Measurements from ENCODE around the gene S100A2. TPM values are rescaled to one million over a fixed set of nuclear protein-coding genes. Genes with fewer than 3 reads are reported as not detected.

Gene S100A2
- total and polyA plus RNA-seq, 11 donors = 1.3 to 5.1 (median 2.6) TPM; not detected in 1

- Histone ChIP-seq H3K36me3 (peaks cover 0 to 39% (median 24%) of the 10 kb centered on the region in 9 donors), H3K4me1 (peaks cover 6 to 44% (median 25%) of the 10 kb centered on the region in 12 donors), H3K4me3 (no peak overlapping the region), H3K27me3 (no peaks in the 10 kb centered on the region), H3K27ac (no peak overlapping the region), H3K9me3 (no peaks in the 10 kb centered on the region)
- DNase-seq (no peak), ATAC-seq (no peak)
- 87 to 95% (median 93%) methylated on average over 11 of the region's 11 CpGs for WGBS, 4 donors
- intact Hi-C loops (cut with DNase I) = no loop called here
- no peak for TF ChIP-seq POLR2A (IDR thresholded peaks at IDR 0.05)
- TF ChIP-seq CTCF (IDR thresholded peaks at IDR 0.05) = no peak
Observed at GRCh38 chr1:153606194-153606593, 40.5 kb upstream of the S100A2 start.

- ATAC-seq (no peak), DNase-seq (no peak)
- no peaks in the 10 kb centered on the region for H3K27me3 ChIP-seq
- peaks cover 0 to 18% (median 6%) of the 10 kb centered on the region in 12 donors for H3K4me1 ChIP-seq
- 91 to 94% (median 92%) methylated on average over 6 of the region's 6 CpGs for WGBS, 4 donors
- intact Hi-C loops (cut with DNase I) = loop anchor here in 1 of 10 donors (5.0 kb wide), 1 partner anchor 50 kb away; no protein-coding TSS in a partner anchor
- no peak overlapping the region for H3K4me3 ChIP-seq
- no peak overlapping the region for H3K27ac ChIP-seq
- no peak for TF ChIP-seq POLR2A (IDR thresholded peaks at IDR 0.05)
- TF ChIP-seq CTCF (IDR thresholded peaks at IDR 0.05) = no peak
- no peaks in the 10 kb centered on the region for H3K9me3 ChIP-seq
- H3K36me3 ChIP-seq = peaks cover 0 to 42% (median 23%) of the 10 kb centered on the region in 9 donors
Observed at GRCh38 chr1:153602749-153603148, 37.1 kb upstream of the S100A2 start.

- TF ChIP-seq POLR2A (IDR thresholded peaks at IDR 0.05) (no peak), CTCF (IDR thresholded peaks at IDR 0.05) (no peak)
- H3K9me3 ChIP-seq = no peaks in the 10 kb centered on the region
- no peaks in the 10 kb centered on the region for H3K27me3 ChIP-seq
- no peak for ATAC-seq
- intact Hi-C loops (cut with DNase I) = loop anchor here in 1 of 10 donors (5.0 kb wide), 1 partner anchor 52 kb away; no protein-coding TSS in a partner anchor
- H3K4me3 ChIP-seq = no peak overlapping the region
- H3K4me1 ChIP-seq = peaks cover 0 to 18% (median 0%) of the 10 kb centered on the region in 12 donors
- WGBS, 4 donors = 88 to 94% (median 93%) methylated on average over 7 of the region's 7 CpGs
- no peak for DNase-seq
- no peak overlapping the region for H3K27ac ChIP-seq
- peaks cover 0 to 15% (median 0%) of the 10 kb centered on the region in 9 donors for H3K36me3 ChIP-seq
Observed at GRCh38 chr1:153599847-153600246, 34.2 kb upstream of the S100A2 start.

- no peak for TF ChIP-seq POLR2A (IDR thresholded peaks at IDR 0.05)
- no peak for TF ChIP-seq CTCF (IDR thresholded peaks at IDR 0.05)
- DNase-seq = no peak
- Histone ChIP-seq H3K4me1 (peaks cover 0 to 18% (median 0%) of the 10 kb centered on the region in 12 donors), H3K36me3 (peaks cover 0 to 10% (median 0%) of the 10 kb centered on the region in 9 donors), H3K27me3 (no peaks in the 10 kb centered on the region), H3K4me3 (no peak overlapping the region), H3K27ac (peak overlapping the region in 6 of 12 donors; percentile 1 to 38 (median 28)), H3K9me3 (no peaks in the 10 kb centered on the region)
- ATAC-seq = peak in 3 of 4 donors; percentile 41 to 88 (median 56)
- 57 to 78% (median 69%) methylated on average over 7 of the region's 7 CpGs for WGBS, 4 donors
- intact Hi-C loops (cut with DNase I) = no loop called here
Observed at GRCh38 chr1:153598309-153599172, 32.9 kb upstream of the S100A2 start.

Measured in heart left ventricle (tissue), 16 donors.